Type B pancreatic cell (in vitro differentiated cells): ENCODE results near the gene TEDC1. TPM values are rescaled to one million over a fixed set of nuclear protein-coding genes. Genes with fewer than 3 reads are reported as not detected.

Source experiments
- DNase-seq: peaks from one replicate; pipeline ENCODE4 v3.0.0; 2021; ENCODE audit warnings: mixed read lengths; ENCODE audit not compliant: unreplicated experiment; ENCODE audit errors: extremely low spot score
- H3K27ac Mint-ChIP-seq: 2 replicates; pipeline ENCODE4 v1.8.0; 2021; ENCODE audit warnings: mild to moderate bottlenecking, mixed read lengths
- H3K27me3 Mint-ChIP-seq: 2 replicates; pipeline ENCODE4 v1.8.0; 2021; ENCODE audit warnings: mixed read lengths
- H3K36me3 Mint-ChIP-seq: 2 replicates; pipeline ENCODE4 v1.8.0; 2021; ENCODE audit warnings: mixed read lengths
- H3K4me1 Mint-ChIP-seq: one replicate; pipeline ENCODE4 v1.8.0; 2021; ENCODE audit warnings: mixed read lengths; ENCODE audit not compliant: unreplicated experiment
- H3K4me3 Mint-ChIP-seq: 2 replicates; pipeline ENCODE4 v1.8.0; 2021; ENCODE audit warnings: mild to moderate bottlenecking, mixed read lengths
- H3K9me3 Mint-ChIP-seq: 2 replicates; pipeline ENCODE4 v1.8.0; 2021; ENCODE audit warnings: mixed read lengths
- CTCF ChIP-seq: fragments of 200-600 bp; sonication (generic); conservative IDR thresholded peaks from 2 replicates; pipeline ENCODE4 v1.5.0; 2021; ENCODE audit warnings: antibody characterized with exemption, mild to moderate bottlenecking
- total RNA-seq: library from RNA; stranded (reverse); gene quantifications from 2 replicates; pipeline ENCODE4 v1.2.1, GENCODE V29; 2021; ENCODE audit warnings: low replicate concordance

TEDC1 gene
- total RNA-seq, 1 donor from 2014 or later = 22.1 TPM

- H3K9me3 Mint-ChIP-seq = no peaks in the 10 kb centered on the region
- TF ChIP-seq CTCF = no peak
- H3K27me3 Mint-ChIP-seq = no peaks in the 10 kb centered on the region
- DNase-seq = no peak
- H3K4me3 Mint-ChIP-seq = no peak overlapping the region
- H3K4me1 Mint-ChIP-seq = peaks cover 3% of the 10 kb centered on the region
- no peaks in the 10 kb centered on the region for H3K36me3 Mint-ChIP-seq
- H3K27ac Mint-ChIP-seq = no peak overlapping the region
These were observed 7.6 kb downstream of the TEDC1 start for GRCh38 chr14:105498430-105499255.

- no peak for DNase-seq
- H3K27me3 Mint-ChIP-seq = no peaks in the 10 kb centered on the region
- H3K9me3 Mint-ChIP-seq = no peaks in the 10 kb centered on the region
- no peak overlapping the region for H3K4me3 Mint-ChIP-seq
- no peak overlapping the region for H3K27ac Mint-ChIP-seq
- H3K4me1 Mint-ChIP-seq = peaks cover 4% of the 10 kb centered on the region
- H3K36me3 Mint-ChIP-seq = no peaks in the 10 kb centered on the region
- TF ChIP-seq CTCF = no peak
These were observed 8.4 kb downstream of the TEDC1 start for GRCh38 chr14:105499256-105500035.

GRCh38 chr14:105500036-105500725 is 9.1 kb downstream of the TEDC1 start:
- no peak for TF ChIP-seq CTCF
- Mint-ChIP-seq H3K9me3 (no peaks in the 10 kb centered on the region), H3K4me1 (peaks cover 4% of the 10 kb centered on the region), H3K27ac (no peak overlapping the region), H3K27me3 (no peaks in the 10 kb centered on the region), H3K4me3 (no peak overlapping the region), H3K36me3 (no peaks in the 10 kb centered on the region)
- no peak for DNase-seq

- DNase-seq = no peak
- Mint-ChIP-seq H3K4me3 (no peak overlapping the region), H3K9me3 (no peaks in the 10 kb centered on the region), H3K27me3 (no peaks in the 10 kb centered on the region), H3K4me1 (peaks cover 4% of the 10 kb centered on the region), H3K36me3 (no peaks in the 10 kb centered on the region), H3K27ac (no peak overlapping the region)
- TF ChIP-seq CTCF = no peak
These were observed 9.7 kb downstream of the TEDC1 start for GRCh38 chr14:105500726-105501101.

GRCh38 chr14:105501504-105502291 is 10.7 kb downstream of the TEDC1 start:
- no peak for TF ChIP-seq CTCF
- Mint-ChIP-seq H3K4me1 (peaks cover 4% of the 10 kb centered on the region), H3K36me3 (no peaks in the 10 kb centered on the region), H3K4me3 (no peak overlapping the region), H3K27ac (no peak overlapping the region), H3K27me3 (no peaks in the 10 kb centered on the region), H3K9me3 (no peaks in the 10 kb centered on the region)
- DNase-seq = no peak
